BJ (cell line): ENCODE data around the gene MORC1. TPM values are rescaled to one million over a fixed set of nuclear protein-coding genes. Genes with fewer than 3 reads are reported as not detected.
"Not testable (repeated sequence)": the region's sequence is repeated elsewhere in the genome, so short reads cannot be mapped to it uniquely, and the experiment has no call there.

ENCODE experiments used
- CTCF ChIA-PET: fragments of 350-600 bp; formaldehyde crosslinking; extraction: SDS; loops from one replicate; lab custom pipeline; 2021; ENCODE audit warnings: antibody characterized with exemption, inconsistent platforms; lab: Yijun Ruan, JAX
- POLR2A ChIA-PET: fragments of 300-600 bp; sonication (Branson Sonifier 250); formaldehyde crosslinking; extraction: SDS; loops from one replicate; lab custom pipeline; 2021; ENCODE audit warnings: antibody characterized with exemption; lab: Charles Lee
- DNase-seq: peaks from one replicate; pipeline ENCODE4 v3.0.0-alpha.2; 2011; ENCODE audit warnings: low read depth
- H3K27me3 ChIP-seq: 2 replicates; pipeline ENCODE4 v1.6.0; 2011; ENCODE audit warnings: low read length; ENCODE audit not compliant: control insufficient read depth, insufficient read depth
- H3K36me3 ChIP-seq: 2 replicates; pipeline ENCODE4 v1.5.1; 2011; ENCODE audit warnings: low read length; ENCODE audit not compliant: control insufficient read depth, insufficient read depth
- H3K4me3 ChIP-seq: 2 replicates; pipeline ENCODE4 v1.5.1; 2011; ENCODE audit warnings: low read depth, mild to moderate bottlenecking, control low read depth, low read length
- CTCF ChIP-seq: IDR thresholded peaks from 2 replicates; pipeline ENCODE4 v1.5.1; 2011; ENCODE audit warnings: low read depth, mild to moderate bottlenecking, control low read depth, inconsistent platforms, low read length, moderate library complexity; ENCODE audit not compliant: insufficient read depth
- polyA plus RNA-seq: library from polyadenylated mRNA; depleted of rRNA; stranded (reverse); fragments of >200 nt; gene quantifications from 2 replicates; pipeline ENCODE4 v1.2.3, GENCODE V29; 2011

The MORC1 gene
- polyA plus RNA-seq, 1 experiment, result not detected

- no peak within 1 kb of the TSS for H3K4me3 ChIP-seq
- no peaks in the 10 kb centered on the region for H3K36me3 ChIP-seq
- no peak for DNase-seq
- ChIA-PET POLR2A (no interaction called here), CTCF (interaction anchor here (0.6 kb wide), 1 partner anchor 17 kb away, joined by 3 read pairs; no protein-coding TSS in a partner anchor)
- no peaks in the 10 kb centered on the region for H3K27me3 ChIP-seq
- TF ChIP-seq CTCF, result no peak
These were observed 18.6 kb upstream of the MORC1 start, which contains the start of gene C3orf85 for GRCh38 chr3:109136523-109136922. Gene C3orf85, plus strand, starts transcription at chr3:109136719. Its CDS starts 129 bp downstream, at chr3:109136848.

GRCh38 chr3:109133474-109133816 lies 15.5 kb upstream of the MORC1 start:
- H3K36me3 ChIP-seq, H3K4me3 ChIP-seq, CTCF ChIA-PET, H3K27me3 ChIP-seq, POLR2A ChIA-PET, DNase-seq: not testable (repeated sequence)

GRCh38 chr3:109132801-109133473 lies 15.0 kb upstream of the MORC1 start:
- ChIA-PET CTCF (no interaction called here), POLR2A (no interaction called here)
- no peak overlapping the region for H3K4me3 ChIP-seq
- H3K27me3 ChIP-seq, result no peaks in the 10 kb centered on the region
- TF ChIP-seq CTCF, result no peak
- H3K36me3 ChIP-seq, result no peaks in the 10 kb centered on the region
- DNase-seq, result no peak

GRCh38 chr3:109131276-109131675 lies 13.3 kb upstream of the MORC1 start:
- CTCF ChIA-PET, result no interaction called here

GRCh38 chr3:109127553-109127952 lies 9.6 kb upstream of the MORC1 start:
- TF ChIP-seq CTCF, result no peak
- Histone ChIP-seq H3K27me3 (no peaks in the 10 kb centered on the region), H3K4me3 (no peak overlapping the region), H3K36me3 (no peaks in the 10 kb centered on the region)
- ChIA-PET POLR2A (no interaction called here), CTCF (no interaction called here)
- DNase-seq, result no peak

More at GRCh38 chr3:109131276-109131675, 13.3 kb upstream of the MORC1 start:
- H3K36me3 ChIP-seq, result no peaks in the 10 kb centered on the region
- no peak overlapping the region for H3K4me3 ChIP-seq
- no peak for TF ChIP-seq CTCF
- POLR2A ChIA-PET, result no interaction called here
- H3K27me3 ChIP-seq, result no peaks in the 10 kb centered on the region
- DNase-seq, result no peak

- ChIA-PET CTCF (interaction anchor here (0.6 kb wide), 1 partner anchor 33 kb away, joined by 4 read pairs; no protein-coding TSS in a partner anchor), POLR2A (no interaction called here)
- DNase-seq, result no peak
- Histone ChIP-seq H3K36me3 (no peaks in the 10 kb centered on the region), H3K4me3 (no peak overlapping the region), H3K27me3 (no peaks in the 10 kb centered on the region)
- no peak for TF ChIP-seq CTCF
These were observed 8.0 kb upstream of the MORC1 start for GRCh38 chr3:109125902-109126301.
